ENCODE results near the gene ZNF598.
"Not testable (repeated sequence)": the region's sequence is repeated elsewhere in the genome, so short reads cannot be mapped to it uniquely, and the experiment has no call there.

ZNF598 gene

DNA sequence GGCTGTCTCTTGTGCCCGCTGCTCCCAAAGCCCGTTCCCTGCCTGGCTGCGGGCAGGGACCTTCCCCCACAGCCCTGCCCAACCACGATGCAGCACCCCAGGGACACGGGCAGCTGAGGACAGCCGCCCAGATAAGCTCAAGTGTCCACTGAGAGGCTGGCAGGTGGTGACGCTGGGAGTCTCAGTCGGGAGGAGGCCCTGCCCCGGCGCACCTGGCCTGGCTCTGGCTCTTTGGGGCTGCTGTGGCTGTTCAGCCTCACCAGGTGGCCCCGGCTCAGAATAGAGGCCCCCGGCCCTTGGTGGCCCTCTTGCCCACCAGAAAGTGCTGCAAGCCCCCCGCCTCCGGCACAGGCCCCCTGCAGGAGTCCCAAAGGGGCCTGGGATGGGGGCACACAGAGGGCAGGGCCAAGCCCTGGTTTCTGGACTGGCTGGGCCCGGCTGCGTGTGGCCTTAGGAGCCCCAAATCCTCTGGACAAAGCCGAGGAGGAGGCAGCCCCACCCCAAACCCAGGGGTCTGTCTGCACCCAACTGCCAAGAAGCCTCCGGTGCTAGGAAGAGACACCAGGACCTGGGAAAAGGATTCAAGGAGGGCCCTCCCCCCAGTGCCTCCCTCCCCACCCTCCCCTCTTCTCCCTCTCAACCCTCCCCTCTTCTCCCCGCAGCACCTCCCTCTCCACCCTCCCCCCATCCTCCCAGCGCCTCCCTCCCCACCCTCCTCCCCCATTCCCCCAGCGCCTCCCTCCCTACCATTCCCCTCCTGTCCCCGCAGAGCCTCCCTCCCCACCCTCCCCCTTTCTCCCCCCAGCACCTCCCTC, 32.8 kb upstream of the ZNF598 start:
- intact Hi-C loops (cut with DNase I), result no loop called here
- DNase-seq, result peak in 1 of 42 donors; percentile 16

DNA sequence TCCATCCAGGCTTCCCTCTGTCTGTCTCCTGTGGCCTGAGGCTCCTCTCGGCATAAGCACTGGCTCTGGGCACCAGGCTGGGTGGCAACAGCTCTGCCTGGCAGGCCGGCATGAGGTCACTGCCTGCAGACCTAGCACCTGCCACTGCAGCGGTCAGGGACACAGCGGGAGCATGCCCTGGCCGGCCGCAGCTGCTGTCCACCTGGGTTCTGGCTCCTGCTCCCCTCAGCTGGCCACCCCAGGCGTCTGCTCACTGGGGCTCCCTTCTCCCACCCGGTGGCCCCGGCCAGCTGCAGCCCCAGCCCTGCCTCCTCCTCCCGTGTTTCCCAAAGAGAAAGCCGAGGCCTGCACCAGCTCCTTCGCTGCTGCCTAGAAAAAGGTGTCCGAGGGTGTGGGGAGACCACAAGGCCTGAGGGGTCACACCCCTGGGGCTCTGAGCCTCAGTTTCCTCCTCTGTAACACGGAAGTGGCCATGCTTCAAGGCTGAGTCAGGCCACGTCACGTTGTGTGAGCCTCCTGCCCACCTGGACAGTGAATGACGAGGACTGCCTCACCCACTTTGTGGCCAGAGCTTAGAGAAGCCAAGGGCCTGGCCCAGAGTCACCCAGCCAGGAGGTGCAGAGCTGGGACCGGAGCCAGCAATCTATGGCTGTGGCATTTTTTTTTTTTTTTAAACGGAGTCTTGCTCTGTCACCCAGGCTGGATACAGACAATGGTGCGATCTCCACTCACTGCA, 31.3 kb upstream of the ZNF598 start:
- peak in 4 of 42 donors; percentile 7 to 56 (median 44) for DNase-seq
- intact Hi-C loops (cut with DNase I), result no loop called here

DNA sequence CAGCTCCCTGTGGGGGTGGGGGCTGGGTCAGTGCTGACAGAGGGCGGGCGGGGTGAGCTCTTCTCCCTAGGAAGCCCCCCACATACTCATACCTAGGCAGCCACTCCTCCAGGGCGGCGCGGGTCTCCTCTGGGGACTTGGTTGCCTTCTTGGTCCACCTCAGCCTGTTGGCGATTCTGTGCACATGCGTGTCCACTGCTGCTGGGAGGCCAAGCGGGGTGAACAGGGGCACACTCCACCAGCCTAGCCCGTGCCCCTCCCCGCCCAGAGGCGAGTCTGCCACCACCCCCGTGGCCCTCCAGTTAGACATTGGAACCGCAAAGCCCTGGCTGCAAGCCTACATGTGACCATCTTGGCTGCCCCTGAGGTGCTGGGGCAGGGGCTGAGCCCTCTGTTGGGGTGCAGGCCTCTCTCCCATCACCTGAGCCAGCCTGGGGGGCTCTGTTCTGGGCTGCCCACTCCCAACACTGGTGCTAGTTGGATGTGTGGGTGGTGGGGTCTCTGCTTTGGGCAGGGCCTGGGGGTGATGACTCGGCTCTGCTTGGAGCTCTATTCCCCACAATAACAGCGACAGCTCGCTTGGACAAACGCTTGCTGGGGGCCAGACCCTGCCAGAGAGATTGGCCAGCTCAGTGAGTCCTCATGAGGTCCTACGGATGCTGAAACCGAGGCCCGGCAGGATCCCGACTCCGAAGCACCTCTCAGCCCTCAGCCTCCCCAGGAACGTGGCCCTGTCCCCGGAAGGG, 30.6 kb upstream of the ZNF598 start:
- intact Hi-C loops (cut with DNase I), result no loop called here
- no peak for DNase-seq

DNA sequence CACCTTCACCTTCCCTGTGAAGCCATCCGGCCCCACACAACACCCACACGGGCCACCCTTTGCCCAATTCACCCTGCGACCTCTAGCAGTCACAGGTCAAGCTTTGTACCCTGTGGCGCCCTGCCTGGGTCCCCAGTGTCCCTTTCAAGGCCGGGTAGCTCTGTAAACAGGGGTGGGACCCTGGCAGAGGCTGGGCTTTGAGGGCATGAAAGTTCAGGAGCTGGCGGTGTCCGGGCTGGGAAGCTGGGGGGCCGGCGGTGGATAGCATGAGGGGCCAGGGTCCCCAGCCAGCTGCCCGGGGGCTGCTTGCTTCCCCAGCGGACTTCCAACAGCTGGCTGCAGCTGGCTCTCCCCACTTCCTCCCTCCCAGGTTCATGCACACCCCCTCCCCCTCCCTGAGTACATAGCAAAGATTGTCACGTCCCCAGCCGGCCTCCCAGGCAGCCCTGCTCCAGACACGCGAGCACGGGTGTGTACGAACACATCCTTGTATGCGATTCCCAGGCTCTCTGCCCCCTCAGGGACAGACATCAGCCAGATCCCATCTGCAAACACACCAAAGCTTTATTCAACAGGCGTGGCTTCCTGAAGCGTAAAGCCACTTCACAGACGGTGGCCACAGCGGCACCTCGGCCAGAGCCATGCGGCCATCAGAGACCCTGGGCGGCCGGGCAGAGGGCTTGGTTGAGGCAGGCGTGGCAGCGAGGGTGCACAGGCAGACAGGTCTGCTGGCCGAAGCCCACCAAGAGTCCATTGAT, 29.8 kb upstream of the ZNF598 start:
- no peak for DNase-seq
- intact Hi-C loops (cut with DNase I), result no loop called here

DNA sequence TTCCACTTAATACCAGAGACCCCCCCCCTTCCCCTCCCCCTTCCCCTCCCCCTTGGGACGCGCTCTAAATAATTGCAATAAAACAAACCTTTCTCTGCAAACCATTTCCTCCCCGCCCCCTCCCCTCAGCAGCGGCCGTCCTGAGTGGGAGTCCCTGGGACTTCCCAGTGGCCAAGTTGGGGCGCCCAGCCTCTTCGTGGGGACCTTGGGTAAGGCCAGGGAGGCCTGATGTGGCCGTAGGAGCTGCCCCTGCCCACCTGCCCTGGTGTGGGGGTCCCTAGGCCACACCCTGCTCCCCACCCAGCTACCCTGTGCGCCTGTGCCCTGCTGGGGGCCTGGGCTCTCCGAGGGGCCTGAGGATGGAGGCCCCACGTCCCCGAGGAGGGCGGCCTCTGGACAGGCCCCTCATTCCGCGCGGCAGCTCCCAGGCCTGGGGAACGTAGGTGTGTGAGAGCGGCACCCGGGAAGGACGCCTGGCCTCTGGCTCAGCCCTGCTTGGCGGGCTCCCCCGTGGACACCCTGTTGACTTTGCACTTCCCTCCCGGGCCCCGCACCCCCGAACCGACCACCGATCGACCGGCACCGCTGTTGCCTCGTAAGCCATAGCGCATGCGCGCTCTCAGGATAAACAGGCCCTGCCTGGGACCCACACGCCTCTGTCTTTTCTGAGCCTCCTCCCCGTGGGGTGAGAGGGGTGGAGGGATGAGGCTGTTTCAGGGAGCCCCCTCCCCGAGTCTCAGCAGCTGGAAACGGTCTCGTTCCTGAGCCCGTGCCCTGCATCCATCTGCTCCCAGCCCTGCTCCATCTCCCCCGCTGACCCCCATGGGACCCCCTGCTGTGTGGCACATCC, 29.0 kb upstream of the ZNF598 start:
- DNase-seq, result no peak
- intact Hi-C loops (cut with DNase I), result no loop called here

DNA sequence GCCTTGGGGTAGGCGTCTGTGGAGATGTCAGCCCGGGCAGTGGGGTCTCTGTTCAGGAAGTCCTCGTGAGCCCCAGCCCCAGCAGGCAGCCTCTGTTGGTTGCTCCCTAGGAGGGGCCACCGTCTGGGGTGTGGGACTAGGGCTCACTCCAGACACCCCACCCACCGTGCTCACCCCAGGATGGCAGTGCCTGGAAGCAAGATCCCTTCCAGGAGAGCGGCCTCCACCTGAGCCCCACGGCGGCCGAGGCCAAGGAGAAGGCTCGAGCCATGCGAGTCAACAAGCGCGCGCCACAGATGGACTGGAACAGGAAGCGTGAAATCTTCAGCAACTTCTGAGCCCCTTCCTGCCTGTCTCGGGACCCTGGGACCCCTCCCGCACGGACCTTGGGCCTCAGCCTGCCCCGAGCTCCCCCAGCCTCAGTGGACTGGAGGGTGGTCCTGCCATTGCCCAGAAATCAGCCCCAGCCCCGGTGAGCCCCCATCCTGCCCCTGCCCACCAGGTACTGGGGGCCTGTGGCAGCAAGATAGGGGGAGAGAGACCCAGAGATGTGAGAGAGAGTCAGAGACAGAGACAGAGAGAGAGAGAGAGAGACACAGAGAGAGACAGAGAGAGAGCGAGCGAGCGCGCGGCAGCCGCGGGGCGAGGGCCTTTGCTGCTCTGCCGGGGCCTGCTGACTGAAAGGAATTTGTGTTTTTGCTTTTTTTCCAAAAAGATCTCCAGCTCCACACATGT, 28.2 kb upstream of the ZNF598 start:
- intact Hi-C loops (cut with DNase I), result no loop called here
- DNase-seq, result no peak

DNA sequence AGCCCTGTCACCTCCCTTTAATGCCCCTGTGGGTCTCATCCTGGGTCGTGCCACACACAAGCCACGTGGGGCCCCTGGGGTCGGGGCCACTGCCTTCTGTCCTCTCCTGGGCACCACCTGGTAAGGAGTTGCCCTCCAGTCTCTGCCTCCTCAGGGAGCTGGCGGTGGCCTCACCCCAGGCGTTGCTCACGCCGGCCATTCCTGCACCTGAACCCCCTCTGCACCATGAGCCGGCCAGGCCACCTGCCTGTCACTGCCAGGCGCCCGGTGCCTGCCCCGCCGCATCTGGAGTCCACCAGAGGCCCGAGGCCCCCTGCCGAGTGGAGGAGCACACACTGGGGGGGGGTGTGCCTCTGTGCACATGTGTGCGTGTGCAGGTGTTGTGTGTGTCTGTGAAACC, 27.5 kb upstream of the ZNF598 start:
- DNase-seq, result no peak
- intact Hi-C loops (cut with DNase I), result no loop called here

DNA sequence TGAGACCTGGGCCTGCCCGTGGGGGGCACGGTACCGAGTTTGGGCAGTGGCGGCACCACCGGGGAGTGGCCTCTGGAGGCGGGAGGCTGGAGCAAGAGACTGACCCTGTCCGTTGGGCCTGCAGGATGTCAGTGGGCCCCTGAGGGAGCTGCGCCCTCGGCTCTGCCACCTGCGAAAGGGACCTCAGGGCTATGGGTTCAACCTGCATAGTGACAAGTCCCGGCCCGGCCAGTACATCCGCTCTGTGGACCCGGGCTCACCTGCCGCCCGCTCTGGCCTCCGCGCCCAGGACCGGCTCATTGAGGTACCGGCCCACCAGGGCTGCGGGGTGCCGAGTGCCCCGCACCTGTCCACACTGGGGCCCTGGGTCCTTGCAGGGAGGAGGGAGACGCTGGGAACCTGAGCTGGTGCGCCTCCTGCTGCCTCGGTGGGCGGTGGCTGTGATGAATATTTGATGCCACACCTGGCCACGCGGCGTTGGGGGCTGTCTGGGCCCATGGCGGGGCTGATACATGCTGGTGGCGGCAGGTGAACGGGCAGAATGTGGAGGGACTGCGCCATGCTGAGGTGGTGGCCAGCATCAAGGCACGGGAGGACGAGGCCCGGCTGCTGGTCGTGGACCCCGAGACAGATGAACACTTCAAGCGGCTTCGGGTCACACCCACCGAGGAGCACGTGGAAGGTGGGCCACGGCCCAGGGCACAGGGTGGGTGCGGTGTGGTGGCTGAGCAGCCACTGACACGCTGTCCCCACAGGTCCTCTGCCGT, 26.8 kb upstream of the ZNF598 start:
- intact Hi-C loops (cut with DNase I), result no loop called here

DNA sequence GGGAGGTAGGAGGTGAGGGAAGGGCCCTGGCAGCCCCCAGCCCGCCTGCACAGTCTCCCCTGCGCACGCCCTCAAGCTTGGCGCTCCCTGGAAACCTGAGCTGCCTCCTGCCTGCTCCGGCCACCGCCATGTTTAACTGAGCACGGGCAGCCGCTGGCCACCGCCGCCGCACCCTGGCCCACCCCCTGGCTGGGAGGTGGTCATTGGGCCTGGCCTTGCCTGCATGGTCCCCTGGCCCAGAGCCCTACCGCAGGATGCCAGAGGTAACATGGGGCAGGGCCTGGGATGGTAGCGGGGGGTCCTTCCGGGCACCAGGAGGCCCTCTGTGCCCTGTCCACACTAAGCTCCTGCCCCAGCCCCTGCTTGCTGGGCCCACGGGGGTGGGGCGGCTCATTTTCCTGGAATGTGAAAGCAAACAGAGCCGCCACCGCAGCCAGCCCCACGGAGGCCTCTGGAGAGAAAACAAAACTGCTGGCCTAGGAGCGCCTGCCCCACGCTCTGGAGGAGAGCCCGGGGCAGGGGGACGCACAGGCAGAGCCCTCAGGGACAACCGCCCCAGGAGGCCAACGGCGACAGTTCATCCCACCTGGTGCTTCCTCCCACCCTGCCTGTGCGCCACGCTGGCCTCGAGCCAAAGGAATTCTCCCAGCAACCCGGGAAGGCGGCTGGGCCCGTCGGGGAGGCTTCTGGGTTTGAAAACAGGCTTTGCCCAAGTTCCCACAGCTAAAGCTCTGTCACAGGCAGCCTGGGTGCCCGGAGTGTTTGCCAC, 26.0 kb upstream of the ZNF598 start:
- intact Hi-C loops (cut with DNase I), result no loop called here
- DNase-seq, result peak in 3 of 42 donors; percentile 20 to 52 (median 21)

More for the DNA sequence above, 26.8 kb upstream of the ZNF598 start:
- DNase-seq, result no peak

DNA sequence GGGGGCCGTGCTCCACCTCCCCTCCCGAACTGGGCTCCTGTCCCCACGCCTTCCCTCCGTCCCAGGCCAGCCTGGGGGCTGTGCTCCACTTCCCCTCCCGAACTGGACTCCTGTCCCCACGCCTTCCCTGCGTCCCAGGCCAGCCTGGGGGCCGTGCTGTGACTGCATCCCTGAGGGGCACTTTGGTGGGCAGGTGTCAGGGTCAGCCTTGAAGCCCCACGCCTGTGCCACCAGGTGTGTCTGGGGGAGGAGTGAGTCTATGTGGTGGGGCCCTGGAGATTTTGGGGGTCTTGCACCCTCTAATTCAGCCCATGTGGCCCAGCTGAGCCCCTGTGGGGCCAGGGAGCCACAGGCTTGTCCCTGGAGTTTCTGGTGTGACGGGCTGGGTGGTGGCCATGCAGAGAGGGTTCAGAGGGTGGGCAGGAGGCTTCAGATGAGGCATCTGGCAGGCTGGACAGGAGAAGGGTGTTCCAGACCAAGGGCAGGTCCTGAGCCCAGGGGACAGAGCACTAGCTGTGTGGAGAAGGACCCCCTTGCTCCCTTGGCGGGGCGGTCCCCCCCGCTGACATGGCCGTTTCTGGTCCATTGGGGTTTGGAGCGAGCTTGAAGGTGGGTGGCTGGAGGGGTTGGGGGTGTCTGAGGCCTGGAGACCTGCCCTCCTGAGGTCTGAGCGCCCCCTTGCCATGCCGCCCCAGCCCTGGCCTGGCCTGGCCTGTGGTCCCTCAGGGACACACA, 25.2 kb upstream of the ZNF598 start:
- intact Hi-C loops (cut with DNase I), result no loop called here
- DNase-seq, result no peak

DNA sequence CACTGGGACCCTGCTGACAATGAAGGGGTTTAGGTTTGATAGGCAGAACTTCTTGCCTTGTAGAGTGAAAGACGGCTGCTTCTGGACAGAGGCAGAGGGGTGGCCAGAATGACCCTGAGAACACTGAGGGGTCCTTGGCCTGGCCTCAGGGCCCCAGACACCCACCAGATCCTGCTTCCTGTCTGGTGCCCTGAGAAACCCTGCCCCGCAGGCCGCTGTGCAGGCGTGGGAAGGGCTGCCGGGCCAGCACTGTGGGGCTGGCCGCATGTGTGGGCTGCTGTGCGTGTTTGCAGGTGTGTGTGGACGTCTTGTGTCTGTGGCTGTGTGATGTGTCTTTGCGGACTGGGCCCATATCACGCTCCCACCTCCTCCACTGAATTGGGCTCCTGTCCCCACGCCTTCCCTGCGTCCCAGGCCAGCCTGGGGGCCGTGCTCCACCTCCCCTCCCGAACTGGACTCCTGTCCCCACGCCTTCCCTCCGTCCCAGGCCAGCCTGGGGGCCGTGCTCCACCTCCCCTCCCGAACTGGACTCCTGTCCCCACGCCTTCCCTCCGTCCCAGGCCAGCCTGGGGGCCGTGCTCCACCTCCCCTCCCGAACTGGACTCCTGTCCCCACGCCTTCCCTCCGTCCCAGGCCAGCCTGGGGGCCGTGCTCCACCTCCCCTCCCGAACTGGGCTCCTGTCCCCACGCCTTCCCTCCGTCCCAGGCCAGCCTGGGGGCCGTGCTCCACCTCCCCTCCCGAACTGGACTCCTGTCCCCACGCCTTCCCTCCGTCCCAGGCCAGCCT, 24.5 kb upstream of the ZNF598 start:
- intact Hi-C loops (cut with DNase I); DNase-seq: not testable (repeated sequence)

DNA sequence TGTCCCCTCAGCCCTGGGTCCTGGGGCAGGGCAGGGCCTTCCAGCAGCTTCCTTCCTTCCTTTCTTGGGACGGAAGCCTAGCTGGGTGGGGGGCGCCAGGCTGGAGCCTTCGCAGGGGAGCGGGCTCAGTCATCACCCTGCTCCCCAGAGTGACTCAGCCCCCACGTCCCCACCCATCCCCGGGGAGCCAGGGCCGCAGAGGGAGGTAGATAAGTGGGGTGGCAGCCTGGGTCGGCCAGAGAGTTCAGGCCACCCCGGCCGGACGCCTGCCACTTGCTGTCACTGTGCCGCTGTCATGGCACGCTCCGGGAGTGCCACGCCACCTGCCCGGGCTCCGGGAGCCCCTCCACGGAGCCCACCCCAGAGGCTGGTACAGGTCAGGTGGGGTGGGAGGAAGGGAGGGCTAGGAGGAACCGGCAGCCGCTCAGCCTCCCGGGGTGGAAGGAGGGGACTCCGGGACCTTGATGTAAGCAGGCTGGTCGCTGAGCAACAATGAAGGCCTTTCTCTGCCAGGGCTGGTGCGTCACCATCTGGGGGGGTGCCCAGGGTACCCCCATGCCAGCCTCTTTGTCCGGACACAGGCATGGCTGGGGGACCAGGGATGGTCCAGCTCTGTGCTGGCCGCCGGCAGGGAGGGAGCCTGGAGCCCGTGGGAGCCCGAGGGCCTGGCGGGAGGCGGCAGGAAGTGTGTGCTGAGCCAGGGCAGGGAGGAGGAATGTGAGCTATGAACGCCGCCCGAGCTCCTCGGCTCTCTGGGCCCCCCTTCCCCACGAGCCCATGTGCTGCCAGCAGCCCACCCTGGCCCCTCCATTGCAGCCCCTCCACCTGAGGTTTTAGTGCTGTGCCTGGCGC, 23.7 kb upstream of the ZNF598 start:
- intact Hi-C loops (cut with DNase I), result no loop called here
- peak; percentile 80 to 98 (median 92) for DNase-seq

DNA sequence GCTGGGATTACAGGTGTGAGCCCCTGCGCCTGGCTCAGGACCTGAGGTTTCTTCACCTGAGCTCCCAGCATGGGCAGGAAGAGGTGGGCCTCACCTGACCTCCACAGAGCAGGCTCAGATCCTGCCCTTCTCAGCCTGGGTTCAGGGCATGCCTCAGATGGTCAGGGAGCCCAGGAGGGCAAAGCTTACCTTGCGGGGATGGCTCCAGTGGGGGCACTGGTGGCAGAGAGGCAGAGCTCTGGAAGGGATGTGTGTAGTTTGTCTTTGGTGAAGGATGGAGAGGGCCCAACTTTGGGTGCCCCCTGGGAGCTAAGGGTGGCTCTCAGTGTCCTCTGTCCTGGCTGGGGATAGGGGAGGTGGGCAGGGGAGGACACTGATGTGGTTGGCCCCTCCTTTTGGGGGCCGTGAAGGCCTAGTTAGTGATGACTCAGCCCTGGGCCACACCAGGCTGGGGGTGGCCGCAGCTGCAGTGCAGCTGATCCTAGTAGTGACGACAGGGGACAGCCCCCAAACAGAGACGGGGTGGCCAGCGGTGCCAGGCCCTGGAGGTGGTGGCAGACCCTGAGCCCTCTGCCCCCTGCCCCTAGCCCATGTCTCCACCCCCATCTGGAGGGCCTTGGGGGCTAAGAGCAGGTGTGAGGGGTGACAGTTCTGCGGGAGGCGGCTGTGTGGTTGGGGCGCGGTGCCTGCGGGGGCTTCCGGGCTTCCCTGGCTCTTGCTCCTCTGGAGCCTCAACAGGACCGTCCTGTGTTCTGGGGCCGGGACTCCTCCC, 22.9 kb upstream of the ZNF598 start:
- DNase-seq, result peak in 38 of 42 donors; percentile 26 to 83 (median 62)
- intact Hi-C loops (cut with DNase I), result no loop called here
